Subcutaneous adipose tissue (tissue), 4 donors: ENCODE data around the gene RFTN1. TPM values are rescaled to one million over a fixed set of nuclear protein-coding genes. Genes with fewer than 3 reads are reported as not detected.

Experiments
- total RNA-seq, 4 donors: library from RNA; depleted of rRNA; stranded (reverse); fragments of >200 nt; gene quantifications; one replicate each; pipeline ENCODE4 v1.1.0, GENCODE V29; 2016
- TF ChIP-seq, protein P1 (sequence below): fragments of 450-650 bp; IDR thresholded peaks from one replicate; pipeline ENCODE4 v1.5.1; 2016; ENCODE audit warnings: low read depth, mild to moderate bottlenecking, control low read depth, antibody characterized with exemption, moderate library complexity

The RFTN1 gene
- total RNA-seq, 4 donors from 2014 or later = 58.1 to 116 (median 97.4) TPM

GRCh38 chr3:16550305-16550675 lies 36.8 kb upstream of the RFTN1 start:
- TF ChIP-seq, protein P1, sequence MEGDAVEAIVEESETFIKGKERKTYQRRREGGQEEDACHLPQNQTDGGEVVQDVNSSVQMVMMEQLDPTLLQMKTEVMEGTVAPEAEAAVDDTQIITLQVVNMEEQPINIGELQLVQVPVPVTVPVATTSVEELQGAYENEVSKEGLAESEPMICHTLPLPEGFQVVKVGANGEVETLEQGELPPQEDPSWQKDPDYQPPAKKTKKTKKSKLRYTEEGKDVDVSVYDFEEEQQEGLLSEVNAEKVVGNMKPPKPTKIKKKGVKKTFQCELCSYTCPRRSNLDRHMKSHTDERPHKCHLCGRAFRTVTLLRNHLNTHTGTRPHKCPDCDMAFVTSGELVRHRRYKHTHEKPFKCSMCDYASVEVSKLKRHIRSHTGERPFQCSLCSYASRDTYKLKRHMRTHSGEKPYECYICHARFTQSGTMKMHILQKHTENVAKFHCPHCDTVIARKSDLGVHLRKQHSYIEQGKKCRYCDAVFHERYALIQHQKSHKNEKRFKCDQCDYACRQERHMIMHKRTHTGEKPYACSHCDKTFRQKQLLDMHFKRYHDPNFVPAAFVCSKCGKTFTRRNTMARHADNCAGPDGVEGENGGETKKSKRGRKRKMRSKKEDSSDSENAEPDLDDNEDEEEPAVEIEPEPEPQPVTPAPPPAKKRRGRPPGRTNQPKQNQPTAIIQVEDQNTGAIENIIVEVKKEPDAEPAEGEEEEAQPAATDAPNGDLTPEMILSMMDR = no peak

DNA sequence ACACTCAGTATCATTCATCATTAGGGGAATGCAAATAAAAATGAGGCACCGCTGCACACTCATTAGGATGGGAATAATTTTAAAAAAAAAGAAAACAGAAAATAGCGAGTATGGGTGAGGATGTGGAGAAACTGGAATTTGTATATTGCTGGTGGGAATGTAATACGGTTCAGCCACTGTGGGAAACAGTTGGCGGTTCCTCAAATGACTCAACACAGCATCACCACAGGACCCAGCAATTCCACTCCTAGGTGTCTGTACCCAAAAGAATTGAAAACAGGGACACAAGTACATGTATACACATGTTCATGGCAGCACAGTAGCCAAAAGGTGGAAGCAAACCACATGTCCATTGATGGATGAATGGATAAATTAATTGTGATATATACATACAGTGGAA lies 35.2 kb upstream of the RFTN1 start:
- TF ChIP-seq, protein P1 = no peak

GRCh38 chr3:16547561-16548357 lies 34.3 kb upstream of the RFTN1 start:
- TF ChIP-seq, protein P1 = no peak

- TF ChIP-seq, protein P1 = no peak
These were observed 32.9 kb upstream of the RFTN1 start for GRCh38 chr3:16546186-16547010.

DNA sequence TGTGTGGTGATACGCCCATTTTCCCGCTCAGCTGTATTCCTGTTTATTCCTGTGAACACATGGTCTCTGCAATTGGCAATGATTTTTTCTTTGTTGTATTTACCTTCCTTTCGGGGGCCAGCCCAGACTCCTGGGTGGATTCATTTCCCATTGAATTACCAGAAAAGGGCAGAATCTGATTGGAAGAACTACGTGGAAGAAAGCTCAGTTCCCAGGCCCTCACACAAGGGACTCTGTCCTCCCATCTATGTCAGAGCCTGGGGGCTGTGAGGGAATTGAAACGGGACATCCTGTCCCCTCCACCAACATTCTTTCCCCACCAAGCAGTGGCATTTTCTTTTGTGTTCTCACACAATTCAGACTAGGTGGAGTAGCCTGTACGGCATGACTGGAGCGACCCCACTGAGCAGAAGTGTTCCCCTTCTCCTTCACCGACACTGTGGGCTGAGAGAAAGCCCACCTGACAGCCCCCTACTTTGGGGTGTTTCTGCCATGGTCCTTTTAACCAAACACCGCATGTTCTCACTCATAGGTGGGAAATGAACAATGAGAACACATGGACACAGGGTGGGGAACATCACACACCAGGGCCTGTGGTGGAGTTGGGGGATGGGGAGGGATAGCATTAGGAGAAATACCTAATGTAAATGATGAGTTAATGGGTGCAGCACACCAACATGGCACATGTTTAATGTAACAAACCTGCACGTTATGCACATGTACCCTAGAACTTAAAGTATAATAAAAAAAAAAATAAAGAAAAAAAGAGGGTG lies 32.1 kb upstream of the RFTN1 start:
- TF ChIP-seq, protein P1 = no peak

- TF ChIP-seq, protein P1 = no peak
These were observed 29.9 kb upstream of the RFTN1 start for GRCh38 chr3:16543242-16543864.
